CD4-positive, alpha-beta T cell treated with Interleukin-6 for 4 hours (primary cell): ENCODE measurements around the gene SAP130.

Experiments
- DNase-seq: peaks from one replicate; pipeline ENCODE4 v3.0.0-alpha.2; 2020; ENCODE audit warnings: mixed read lengths

The SAP130 gene

GRCh38 chr2:128024816-128025215 is 3.0 kb downstream of the SAP130 start:
- DNase-seq = no peak

- no peak for DNase-seq
These were observed 10.3 kb downstream of the SAP130 start for GRCh38 chr2:128017561-128017960.

DNA sequence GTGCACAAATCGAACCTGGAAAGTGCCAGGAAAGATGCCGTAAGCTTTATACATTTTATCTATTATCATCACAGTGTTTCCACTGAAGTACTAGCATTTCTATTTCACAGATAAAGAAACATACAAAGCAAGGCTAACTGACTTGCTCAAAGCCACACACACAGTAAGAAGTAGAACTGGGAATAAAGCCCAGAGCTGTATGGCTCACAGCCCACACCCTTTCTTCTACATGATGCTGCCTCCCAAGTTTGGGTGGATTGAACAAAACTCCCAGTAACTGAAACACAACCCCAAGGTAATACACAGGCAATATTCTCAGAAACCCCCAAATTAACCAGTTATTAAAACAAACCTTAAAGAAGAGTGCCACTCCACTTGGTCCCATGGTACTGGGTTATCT is 11.2 kb downstream of the SAP130 start:
- no peak for DNase-seq

GRCh38 chr2:128012698-128013097 is 15.2 kb downstream of the SAP130 start:
- no peak for DNase-seq

DNA sequence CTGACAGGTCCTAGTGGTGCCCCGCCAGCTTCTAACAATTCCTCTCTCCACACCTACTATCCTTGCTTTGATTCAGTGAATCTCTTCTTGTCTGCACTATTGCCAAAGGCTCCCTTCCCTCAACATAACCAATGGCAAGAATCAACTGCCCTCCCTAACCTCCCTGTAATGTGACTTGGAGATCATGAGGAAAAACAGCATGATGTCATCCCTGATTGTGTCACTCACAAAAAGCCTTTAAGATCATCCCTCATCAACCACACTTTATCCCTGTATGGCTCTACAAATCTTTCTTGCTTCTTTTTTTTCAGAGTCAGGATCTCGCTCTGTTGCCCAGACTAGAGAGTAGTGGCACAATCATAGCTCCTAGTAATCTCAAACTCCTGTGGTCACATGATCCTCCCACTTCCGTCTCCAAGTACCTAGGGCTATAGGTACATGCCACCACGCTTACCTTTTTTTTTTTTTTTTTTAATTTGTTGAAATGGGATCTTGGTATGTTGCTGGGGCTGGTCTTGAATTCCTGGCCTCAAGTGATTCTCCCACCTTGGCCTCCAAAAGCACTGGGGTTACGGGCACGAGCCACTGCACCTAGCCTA is 19.7 kb downstream of the SAP130 start:
- DNase-seq = no peak

DNA sequence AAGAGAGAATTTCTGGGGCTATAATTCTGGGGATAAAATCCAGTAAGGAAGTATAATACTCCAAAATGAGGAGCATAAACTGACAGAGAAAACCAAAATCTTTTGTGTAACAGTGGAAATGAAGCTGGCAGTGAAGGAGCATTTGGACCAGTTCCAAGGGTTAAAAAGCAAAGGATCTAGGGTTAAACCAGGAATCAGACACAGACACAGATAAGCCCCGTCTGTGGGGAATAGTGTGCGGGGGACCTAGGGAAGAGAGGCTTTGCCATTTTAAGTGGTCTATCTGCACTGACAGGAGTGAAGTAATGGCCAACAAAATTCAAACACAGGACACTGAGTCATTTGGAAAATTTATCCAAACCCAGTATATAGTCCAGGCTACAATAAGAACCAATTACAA is 23.4 kb downstream of the SAP130 start:
- no peak for DNase-seq

DNA sequence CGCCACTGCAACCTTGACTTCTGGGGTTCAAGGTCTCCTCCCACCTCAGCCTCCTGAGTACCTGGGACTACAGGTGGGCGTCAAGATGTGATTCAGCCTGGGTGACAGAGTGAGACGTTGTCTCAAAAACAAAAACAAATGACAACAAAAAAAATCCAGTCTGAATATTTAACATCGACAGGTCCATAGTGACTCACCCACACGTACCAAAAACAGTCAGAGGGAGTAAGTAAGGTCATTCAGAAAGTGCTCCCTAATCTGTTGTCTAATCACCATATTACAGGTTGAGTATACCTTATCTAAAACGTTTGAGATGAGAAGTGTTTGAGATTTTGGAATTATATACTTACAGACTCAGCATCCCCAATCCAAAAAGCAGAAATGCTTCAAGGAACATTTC is 24.4 kb downstream of the SAP130 start:
- DNase-seq = no peak

GRCh38 chr2:127996160-127996559 is 31.7 kb downstream of the SAP130 start:
- DNase-seq = no peak

DNA sequence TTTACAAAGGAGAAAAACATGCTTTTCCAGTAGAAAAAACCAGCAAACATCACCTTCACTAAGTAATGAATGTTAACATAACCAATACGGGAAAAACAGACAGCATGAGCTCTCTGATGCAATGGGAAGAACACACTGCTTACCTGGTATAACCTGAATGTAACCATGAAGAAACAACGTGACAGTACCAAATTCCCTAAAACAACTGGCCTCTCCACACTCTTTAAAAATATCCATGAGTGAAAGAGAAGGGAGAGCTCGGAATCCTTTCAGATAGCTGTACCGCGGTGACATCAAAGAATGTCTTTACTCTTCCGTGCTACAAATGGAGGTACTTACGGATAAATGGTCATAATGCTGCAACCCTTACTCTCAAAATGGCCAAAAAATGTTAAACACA is 32.1 kb downstream of the SAP130 start:
- no peak for DNase-seq

- no peak for DNase-seq
These were observed 34.2 kb downstream of the SAP130 start for GRCh38 chr2:127993659-127994058.

DNA sequence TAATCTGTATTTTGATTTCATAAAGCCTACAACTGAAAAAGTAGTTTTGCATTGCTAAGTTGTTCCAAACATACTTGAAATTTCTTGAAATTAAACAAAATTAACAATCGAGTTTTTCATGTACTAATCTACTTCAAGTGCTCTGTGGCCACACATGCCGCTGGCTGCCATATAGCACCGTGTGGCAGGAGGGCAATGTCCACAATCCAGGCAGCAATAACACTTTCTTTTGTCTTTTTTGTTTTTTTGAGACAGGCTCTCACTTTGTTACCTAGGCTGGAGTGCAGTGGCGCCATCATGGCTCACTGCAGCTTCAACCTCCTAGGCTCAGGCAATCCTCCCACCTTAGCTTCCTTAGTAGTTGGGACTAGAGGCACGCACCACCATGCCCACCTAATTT is 36.1 kb downstream of the SAP130 start:
- DNase-seq = no peak

DNA sequence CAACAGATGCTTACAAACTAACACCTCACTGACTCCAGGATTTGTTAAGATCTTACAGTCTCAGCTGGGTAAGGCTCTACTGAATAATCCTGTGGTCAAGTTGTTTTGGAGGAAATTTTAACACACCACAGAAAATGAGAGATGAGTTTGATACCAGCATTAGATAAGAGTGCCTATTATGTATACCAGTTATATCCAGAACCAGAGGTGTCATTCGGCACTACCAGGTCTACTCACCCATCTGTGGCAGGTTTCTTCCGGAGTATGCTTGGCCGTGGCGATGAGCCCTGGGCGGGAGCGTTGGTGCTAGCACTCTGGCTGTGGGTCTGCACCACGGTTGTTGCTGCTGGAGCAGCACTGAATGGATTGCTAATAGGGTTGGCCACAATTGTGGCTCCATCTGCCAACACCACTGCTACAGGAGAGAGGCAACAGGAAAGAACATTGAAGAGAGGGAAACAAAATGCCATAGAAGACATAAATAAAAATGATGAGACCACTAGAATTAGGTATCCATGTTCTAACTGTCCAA is 41.2 kb downstream of the SAP130 start:
- DNase-seq = no peak

- no peak for DNase-seq
These were observed 42.1 kb downstream of the SAP130 start for GRCh38 chr2:127985735-127986134.

DNA sequence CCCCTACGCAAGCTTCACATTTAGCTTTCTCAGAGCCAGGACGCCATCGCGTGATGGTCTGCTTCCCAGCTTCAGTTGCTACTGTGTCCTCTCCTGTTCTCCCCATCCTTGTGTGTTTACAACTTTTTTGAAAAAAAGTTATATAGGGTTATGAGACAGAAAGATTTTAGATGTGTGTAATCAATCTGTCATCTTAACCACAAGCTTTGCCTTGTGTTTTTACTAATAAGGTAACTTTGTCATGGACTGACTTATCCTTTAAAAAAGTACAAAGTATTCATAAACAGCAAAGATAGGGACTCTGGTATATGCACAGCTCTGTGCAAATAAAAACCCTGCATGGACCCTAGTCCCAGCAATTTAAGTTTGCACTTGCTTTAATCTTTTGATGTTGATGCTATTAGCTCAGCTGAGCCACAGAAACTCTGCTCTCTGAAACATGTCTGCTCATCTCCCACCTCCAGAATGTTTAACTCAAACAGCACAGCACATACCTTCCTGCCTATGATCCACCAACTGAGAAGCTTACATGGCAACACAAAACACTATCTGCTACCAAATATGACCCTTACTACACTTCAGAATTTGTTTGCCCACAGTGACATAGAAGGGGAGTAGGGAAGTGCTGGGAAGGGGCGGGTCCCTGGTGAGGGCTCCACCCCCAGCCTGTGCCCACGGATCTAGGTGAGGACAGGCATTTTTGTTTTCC is 42.7 kb downstream of the SAP130 start:
- no peak for DNase-seq

DNA sequence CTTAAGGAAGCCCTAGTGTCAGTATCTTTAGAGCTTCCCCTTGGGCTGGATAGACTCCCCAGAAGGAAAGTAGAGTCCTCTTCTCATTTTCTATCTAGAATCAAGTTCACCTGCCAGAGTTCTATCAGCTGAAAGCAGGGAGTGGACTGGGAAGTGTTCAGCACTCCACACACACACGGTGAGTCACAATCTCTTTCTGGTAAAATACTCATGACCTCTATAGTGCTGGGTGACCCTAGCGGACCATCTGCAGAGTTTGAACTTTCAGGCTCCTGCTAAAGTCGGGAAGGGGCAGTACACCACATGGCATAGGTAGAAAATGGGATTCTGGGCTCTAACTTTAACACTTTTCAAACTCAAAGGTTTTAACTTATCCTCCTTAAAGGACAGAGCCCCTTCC is 43.3 kb downstream of the SAP130 start:
- no peak for DNase-seq

- no peak for DNase-seq
These were observed 58.4 kb downstream of the SAP130 start for GRCh38 chr2:127969446-127969845.

DNA sequence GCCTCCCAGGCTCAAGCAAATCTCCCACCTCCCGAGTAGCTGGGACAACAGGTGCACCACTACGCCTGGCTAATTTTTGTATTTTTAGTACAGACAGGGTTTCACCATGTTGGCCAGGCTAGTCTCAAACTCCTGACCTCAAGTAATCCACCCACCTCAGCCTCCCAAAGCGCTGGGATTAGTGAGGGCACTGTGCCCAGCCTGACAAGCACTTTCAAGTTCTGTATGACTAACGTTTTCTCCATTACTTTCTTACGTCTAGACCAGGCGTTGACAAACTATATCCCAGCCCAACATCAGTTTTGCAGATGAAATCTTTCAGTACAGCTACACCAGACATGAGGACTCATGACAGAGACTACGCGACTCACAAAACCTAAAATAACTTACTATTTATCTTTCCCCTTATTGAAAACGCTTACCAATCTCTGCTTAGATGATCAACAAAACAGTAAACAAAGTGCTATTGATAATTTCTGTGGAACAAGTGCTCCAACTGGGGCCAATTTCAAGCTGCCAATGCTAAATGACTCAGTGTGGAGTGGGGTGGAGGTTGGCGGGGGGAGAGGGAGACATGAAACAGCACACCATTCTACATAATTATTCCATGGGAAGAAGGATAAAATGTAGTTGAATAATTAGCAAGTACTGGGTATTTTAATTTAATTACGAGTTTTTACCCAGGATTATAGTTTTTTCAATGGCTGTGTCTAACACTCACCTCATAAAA is 59.1 kb downstream of the SAP130 start:
- DNase-seq = no peak

- no peak for DNase-seq
These were observed 66.1 kb downstream of the SAP130 start for GRCh38 chr2:127961729-127962128.

- DNase-seq = no peak
These were observed 70.6 kb downstream of the SAP130 start for GRCh38 chr2:127957240-127957639.

GRCh38 chr2:127954857-127955256 is 73.0 kb downstream of the SAP130 start:
- DNase-seq = no peak

DNA sequence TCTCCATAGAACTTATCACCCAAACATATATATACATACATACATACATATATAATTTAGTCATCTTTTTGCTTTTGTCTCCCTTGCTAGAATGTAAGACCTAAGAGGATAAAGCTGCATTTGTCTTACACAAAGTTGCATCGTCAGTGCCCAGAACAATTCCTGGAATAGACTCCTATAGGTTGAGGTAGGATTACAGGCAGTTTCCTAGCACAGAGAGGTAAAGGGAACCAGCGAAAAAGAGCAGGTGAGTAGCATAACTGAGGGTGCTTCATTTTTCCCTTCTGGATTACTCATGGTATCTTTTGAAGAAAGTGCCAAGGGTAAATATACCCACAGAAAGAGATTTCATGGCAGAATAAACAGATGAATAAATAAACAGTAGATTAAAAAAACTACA is 74.0 kb downstream of the SAP130 start:
- no peak for DNase-seq

DNA sequence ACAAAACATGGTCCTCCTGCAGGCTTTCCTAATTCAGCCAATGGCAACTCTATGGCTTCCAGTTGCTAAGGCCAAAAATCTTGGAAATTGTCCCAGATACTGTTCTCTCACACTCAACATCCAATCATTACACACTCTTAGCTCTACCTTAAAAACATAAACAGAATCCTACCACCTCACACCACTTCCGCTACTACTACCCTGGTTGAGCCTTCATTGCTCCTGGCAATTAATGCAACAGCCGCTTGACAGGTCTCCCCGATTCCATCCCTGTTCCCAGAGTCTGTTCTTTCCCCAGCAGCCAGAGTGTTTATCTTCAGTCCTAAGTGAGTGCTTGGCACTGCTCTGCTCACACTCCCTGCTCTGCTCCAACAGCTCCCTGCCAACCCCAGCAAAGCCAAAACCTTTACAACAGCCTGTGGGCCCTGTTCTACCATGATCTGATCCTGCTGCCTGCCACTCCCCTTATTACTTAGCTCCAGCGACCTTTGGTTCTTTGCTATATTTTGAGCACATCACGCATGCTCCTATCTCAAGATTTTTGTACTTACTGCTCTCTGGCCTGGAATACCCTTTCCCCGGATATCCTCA is 74.6 kb downstream of the SAP130 start:
- no peak for DNase-seq

- no peak for DNase-seq
These were observed 76.8 kb downstream of the SAP130 start for GRCh38 chr2:127951026-127951425.

- no peak for DNase-seq
These were observed 77.6 kb downstream of the SAP130 start for GRCh38 chr2:127950264-127950663.
